Measurements from ENCODE around the gene C1orf167. TPM values are rescaled to one million over a fixed set of nuclear protein-coding genes. Genes with fewer than 3 reads are reported as not detected.

C1orf167 gene
- total RNA-seq, 1 donor from 2014 or later: not detected

DNA sequence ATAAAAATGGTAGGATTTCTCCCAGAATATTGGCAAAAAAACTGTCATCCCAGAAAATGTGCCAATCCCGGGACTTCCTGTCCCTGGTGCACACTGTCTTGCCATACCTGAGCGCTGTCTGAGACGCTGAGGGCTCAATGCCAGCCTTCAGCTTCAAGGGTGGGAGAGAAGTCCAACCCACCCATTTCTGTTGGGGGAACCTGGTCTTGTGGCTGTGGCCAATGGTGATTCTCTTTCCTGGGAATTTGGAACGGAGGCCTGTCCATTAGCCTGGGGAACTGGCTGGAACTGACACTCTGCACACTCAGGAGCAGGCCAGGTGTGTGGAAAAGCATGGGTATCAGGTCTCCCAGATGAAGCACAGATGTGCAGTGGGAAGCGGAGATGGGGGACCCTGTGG is 37.1 kb downstream of the C1orf167 start:
- no peaks in the 10 kb centered on the region for H3K36me3 Mint-ChIP-seq (ENCODE audit: unreplicated experiment)
- H3K27ac Mint-ChIP-seq (ENCODE audit: unreplicated experiment): no peak overlapping the region
- peaks cover 15% of the 10 kb centered on the region for H3K4me1 Mint-ChIP-seq (ENCODE audit: low read depth, unreplicated experiment)
- no peak overlapping the region for H3K4me3 Mint-ChIP-seq (ENCODE audit: unreplicated experiment)
- TF ChIP-seq, protein P1, sequence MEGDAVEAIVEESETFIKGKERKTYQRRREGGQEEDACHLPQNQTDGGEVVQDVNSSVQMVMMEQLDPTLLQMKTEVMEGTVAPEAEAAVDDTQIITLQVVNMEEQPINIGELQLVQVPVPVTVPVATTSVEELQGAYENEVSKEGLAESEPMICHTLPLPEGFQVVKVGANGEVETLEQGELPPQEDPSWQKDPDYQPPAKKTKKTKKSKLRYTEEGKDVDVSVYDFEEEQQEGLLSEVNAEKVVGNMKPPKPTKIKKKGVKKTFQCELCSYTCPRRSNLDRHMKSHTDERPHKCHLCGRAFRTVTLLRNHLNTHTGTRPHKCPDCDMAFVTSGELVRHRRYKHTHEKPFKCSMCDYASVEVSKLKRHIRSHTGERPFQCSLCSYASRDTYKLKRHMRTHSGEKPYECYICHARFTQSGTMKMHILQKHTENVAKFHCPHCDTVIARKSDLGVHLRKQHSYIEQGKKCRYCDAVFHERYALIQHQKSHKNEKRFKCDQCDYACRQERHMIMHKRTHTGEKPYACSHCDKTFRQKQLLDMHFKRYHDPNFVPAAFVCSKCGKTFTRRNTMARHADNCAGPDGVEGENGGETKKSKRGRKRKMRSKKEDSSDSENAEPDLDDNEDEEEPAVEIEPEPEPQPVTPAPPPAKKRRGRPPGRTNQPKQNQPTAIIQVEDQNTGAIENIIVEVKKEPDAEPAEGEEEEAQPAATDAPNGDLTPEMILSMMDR (IDR thresholded peaks at IDR 0.05; ENCODE audit: partially characterized antibody, unreplicated experiment): no peak
- H3K27me3 Mint-ChIP-seq (ENCODE audit: unreplicated experiment): peaks cover 9% of the 10 kb centered on the region
- DNase-seq: no peak
- peaks cover 12% of the 10 kb centered on the region for H3K9me3 Mint-ChIP-seq (ENCODE audit: unreplicated experiment)

DNA sequence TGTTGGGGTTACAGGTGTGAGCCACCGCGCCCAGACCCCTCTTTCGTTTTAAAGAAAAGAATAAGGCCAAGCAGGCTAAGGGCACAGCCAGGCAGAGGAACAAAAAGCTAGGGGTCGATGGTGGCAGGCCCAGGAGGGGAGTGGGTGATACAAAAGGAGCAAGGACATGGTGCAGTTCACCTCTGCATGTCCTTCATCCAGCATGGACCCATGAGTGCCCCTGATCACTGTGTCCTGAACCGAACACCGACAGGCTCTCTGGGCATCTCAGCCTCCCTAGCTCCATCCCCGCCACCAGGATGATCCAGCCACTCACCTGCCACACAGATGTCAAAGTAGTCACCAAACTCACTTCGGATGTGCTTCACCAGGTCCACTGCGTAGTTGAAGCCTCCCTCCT is 37.9 kb downstream of the C1orf167 start:
- no peak overlapping the region for H3K27ac Mint-ChIP-seq (ENCODE audit: unreplicated experiment)
- no peak for DNase-seq
- H3K4me1 Mint-ChIP-seq (ENCODE audit: low read depth, unreplicated experiment): peaks cover 20% of the 10 kb centered on the region
- H3K4me3 Mint-ChIP-seq (ENCODE audit: unreplicated experiment): no peak overlapping the region
- no peaks in the 10 kb centered on the region for H3K36me3 Mint-ChIP-seq (ENCODE audit: unreplicated experiment)
- TF ChIP-seq, protein P1 (IDR thresholded peaks at IDR 0.05; ENCODE audit: partially characterized antibody, unreplicated experiment): no peak
- H3K27me3 Mint-ChIP-seq (ENCODE audit: unreplicated experiment): peaks cover 11% of the 10 kb centered on the region
- H3K9me3 Mint-ChIP-seq (ENCODE audit: unreplicated experiment): peaks cover 12% of the 10 kb centered on the region

DNA sequence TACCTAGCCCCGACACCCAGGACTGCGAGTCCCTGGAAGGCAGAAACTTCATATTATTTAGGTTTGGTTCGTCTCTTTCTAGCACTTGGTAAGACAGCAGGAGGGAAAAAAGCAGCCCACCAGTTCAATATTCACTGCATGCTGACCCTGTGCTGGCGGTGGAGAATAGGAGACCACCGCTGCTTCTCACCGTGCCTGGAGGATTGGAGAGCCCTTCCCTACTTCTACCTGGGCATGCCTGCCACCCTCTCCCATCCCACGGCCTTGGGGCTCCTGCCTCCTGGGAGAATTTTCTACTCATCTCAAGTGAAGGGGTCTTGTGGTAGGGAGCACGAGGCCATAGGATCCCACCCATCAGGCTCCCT is 38.4 kb downstream of the C1orf167 start:
- H3K4me1 Mint-ChIP-seq (ENCODE audit: low read depth, unreplicated experiment): peaks cover 20% of the 10 kb centered on the region
- TF ChIP-seq, protein P1 (IDR thresholded peaks at IDR 0.05; ENCODE audit: partially characterized antibody, unreplicated experiment): no peak
- no peaks in the 10 kb centered on the region for H3K36me3 Mint-ChIP-seq (ENCODE audit: unreplicated experiment)
- no peak for DNase-seq
- no peak overlapping the region for H3K4me3 Mint-ChIP-seq (ENCODE audit: unreplicated experiment)
- peaks cover 12% of the 10 kb centered on the region for H3K9me3 Mint-ChIP-seq (ENCODE audit: unreplicated experiment)
- no peak overlapping the region for H3K27ac Mint-ChIP-seq (ENCODE audit: unreplicated experiment)
- peaks cover 8% of the 10 kb centered on the region for H3K27me3 Mint-ChIP-seq (ENCODE audit: unreplicated experiment)

DNA sequence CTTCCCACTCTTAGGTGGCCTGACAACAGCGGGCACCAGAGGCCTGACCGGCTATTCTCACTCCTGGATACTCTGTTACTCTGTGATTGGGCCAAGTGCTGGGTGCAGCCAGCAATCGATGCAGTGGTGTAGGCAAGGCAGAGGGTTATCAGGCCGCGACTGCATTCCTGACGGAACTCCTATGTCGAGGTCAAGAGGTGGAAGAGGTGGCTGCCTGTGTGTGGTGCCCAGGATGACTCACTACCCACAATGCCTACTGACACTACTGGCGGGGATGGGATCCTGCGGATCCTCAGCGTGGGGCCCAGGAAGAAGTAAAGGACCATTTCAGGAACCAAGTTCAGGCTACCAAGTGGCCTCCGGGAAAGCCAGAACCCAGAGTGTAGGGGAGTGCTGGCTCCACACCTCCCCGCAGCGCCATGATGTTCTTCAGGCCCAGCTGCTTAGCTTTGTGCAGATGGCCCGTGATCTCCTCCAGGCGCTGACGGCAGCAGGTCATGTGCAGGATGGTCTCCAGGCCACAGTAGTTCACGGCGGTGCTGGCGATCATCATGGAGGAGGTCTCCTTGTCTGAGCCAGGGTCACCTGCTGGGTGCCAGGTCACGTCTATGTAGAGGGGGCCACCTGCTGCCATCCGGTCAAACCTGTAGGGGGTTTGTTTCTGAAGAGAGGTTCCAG is 38.9 kb downstream of the C1orf167 start:
- Mint-ChIP-seq H3K27ac (ENCODE audit: unreplicated experiment) (no peak overlapping the region), H3K4me1 (ENCODE audit: low read depth, unreplicated experiment) (peaks cover 20% of the 10 kb centered on the region), H3K9me3 (ENCODE audit: unreplicated experiment) (peaks cover 13% of the 10 kb centered on the region), H3K4me3 (ENCODE audit: unreplicated experiment) (peak overlapping the region; percentile 99), H3K27me3 (ENCODE audit: unreplicated experiment) (peaks cover 8% of the 10 kb centered on the region), H3K36me3 (ENCODE audit: unreplicated experiment) (no peaks in the 10 kb centered on the region)
- no peak for DNase-seq
- TF ChIP-seq, protein P1 (IDR thresholded peaks at IDR 0.05; ENCODE audit: partially characterized antibody, unreplicated experiment): no peak

DNA sequence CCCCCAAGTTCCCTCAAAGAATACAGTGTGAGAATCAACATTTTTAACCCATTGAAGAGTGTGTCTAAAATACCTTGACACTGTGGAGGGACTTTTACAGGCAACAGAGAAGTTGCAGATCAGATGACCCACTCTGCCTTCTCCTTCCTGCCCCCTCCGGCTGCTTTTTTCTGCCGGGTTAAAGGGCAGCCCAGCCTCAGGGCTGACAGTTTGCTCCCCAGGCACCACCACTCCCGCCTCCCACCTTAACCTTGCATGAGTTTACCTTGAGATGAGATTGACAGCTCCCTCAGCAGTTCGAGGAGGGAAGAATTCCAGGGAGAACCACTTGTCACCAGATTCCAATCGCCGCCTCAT is 40.6 kb downstream of the C1orf167 start:
- TF ChIP-seq, protein P1 (IDR thresholded peaks at IDR 0.05; ENCODE audit: partially characterized antibody, unreplicated experiment): no peak
- Mint-ChIP-seq H3K36me3 (ENCODE audit: unreplicated experiment) (no peaks in the 10 kb centered on the region), H3K27me3 (ENCODE audit: unreplicated experiment) (peaks cover 8% of the 10 kb centered on the region), H3K4me1 (ENCODE audit: low read depth, unreplicated experiment) (peaks cover 26% of the 10 kb centered on the region), H3K9me3 (ENCODE audit: unreplicated experiment) (peaks cover 18% of the 10 kb centered on the region), H3K4me3 (ENCODE audit: unreplicated experiment) (peak overlapping the region; percentile 99), H3K27ac (ENCODE audit: unreplicated experiment) (peak overlapping the region; percentile 70)
- DNase-seq: peak; percentile 41
